Neuronal stem cell (in vitro differentiated cells): ENCODE results near the gene GPR39.

Experiments
- DNase-seq: peaks from one replicate; pipeline ENCODE4 v3.0.0-alpha.2; 2013; ENCODE audit warnings: low spot score
- H2AFZ ChIP-seq: one replicate; pipeline ENCODE4 v1.6.1; 2013; ENCODE audit warnings: mild to moderate bottlenecking, low read length, inconsistent platforms
- H2AK5ac ChIP-seq: 2 replicates; pipeline ENCODE4 v1.6.1; 2013; ENCODE audit warnings: low read depth, mild to moderate bottlenecking, inconsistent platforms, low read length, moderate library complexity, mixed read lengths
- H2BK120ac ChIP-seq: 2 replicates; pipeline ENCODE4 v1.6.1; 2013; ENCODE audit warnings: low read depth, mild to moderate bottlenecking, inconsistent platforms, low read length, moderate library complexity, mixed read lengths
- H2BK12ac ChIP-seq: one replicate; pipeline ENCODE4 v1.6.1; 2013; ENCODE audit warnings: low read length, inconsistent platforms
- H2BK15ac ChIP-seq: 2 replicates; pipeline ENCODE4 v1.6.1; 2013; ENCODE audit warnings: mild to moderate bottlenecking, low read length, inconsistent platforms, mixed read lengths
- H2BK5ac ChIP-seq: one replicate; pipeline ENCODE4 v1.6.1; 2013; ENCODE audit warnings: inconsistent platforms, mild to moderate bottlenecking, low read length, moderate library complexity
- H3K14ac ChIP-seq: one replicate; pipeline ENCODE4 v1.6.1; 2013; ENCODE audit warnings: low read length, inconsistent platforms
- H3K18ac ChIP-seq: 2 replicates; pipeline ENCODE4 v1.6.1; 2013; ENCODE audit warnings: low read length, inconsistent platforms
- H3K23ac ChIP-seq: 2 replicates; pipeline ENCODE4 v1.6.1; 2013; ENCODE audit warnings: low read depth, mild to moderate bottlenecking, mixed read lengths, low read length, inconsistent platforms; ENCODE audit not compliant: poor library complexity
- H3K27ac ChIP-seq: replicated peaks from 3 replicates; pipeline ENCODE4 v1.5.1; 2013; ENCODE audit warnings: low read length, inconsistent platforms
- H3K27me3 ChIP-seq, 3 experiments: 2 replicates each; pipeline ENCODE4 v1.6.1; 2013; ENCODE audit warnings: low read length in 3 of 3, mild to moderate bottlenecking in 2 of 3, inconsistent platforms in 1 of 3, low read depth in 1 of 3, mixed read lengths in 1 of 3, moderate library complexity in 1 of 3; ENCODE audit not compliant: control insufficient read depth in 3 of 3, insufficient read depth in 3 of 3
- H3K36me3 ChIP-seq, 2 donors: replicated peaks in 1 of 2; 2 replicates each; pipeline ENCODE4 v1.6.1; 2013; ENCODE audit warnings: low read length in 2 of 2; ENCODE audit not compliant: control insufficient read depth in 2 of 2, insufficient read depth in 2 of 2
- H3K4ac ChIP-seq: 2 replicates; pipeline ENCODE4 v1.6.1; 2013; ENCODE audit warnings: inconsistent platforms, mild to moderate bottlenecking, low read length, moderate library complexity
- H3K4me1 ChIP-seq, 2 donors: 1 replicate in 1 of 2; 2 replicates in 1 of 2; pipeline ENCODE4 v1.6.1; 2013; ENCODE audit warnings: low read length in 2 of 2, low read depth in 1 of 2; ENCODE audit not compliant: control insufficient read depth in 2 of 2, insufficient read depth in 1 of 2
- H3K4me2 ChIP-seq: one replicate; pipeline ENCODE4 v1.6.1; 2013; ENCODE audit warnings: mild to moderate bottlenecking, low read length, inconsistent platforms; ENCODE audit not compliant: insufficient read depth, poor library complexity, severe bottlenecking
- H3K4me3 ChIP-seq, 2 donors: 2 replicates each; pipeline ENCODE4 v1.5.1; 2013; ENCODE audit warnings: low read length in 2 of 2, mild to moderate bottlenecking in 2 of 2, inconsistent platforms in 1 of 2, moderate library complexity in 1 of 2
- H3K79me1 ChIP-seq: one replicate; pipeline ENCODE4 v1.6.1; 2013; ENCODE audit warnings: low read depth, mild to moderate bottlenecking, inconsistent platforms, low read length, moderate library complexity
- H3K9ac ChIP-seq: one replicate; pipeline ENCODE4 v1.6.1; 2013; ENCODE audit warnings: mild to moderate bottlenecking, low read depth, low read length, inconsistent platforms; ENCODE audit not compliant: poor library complexity
- H3K9me3 ChIP-seq, 2 donors: replicated peaks in 1 of 2; 2 replicates each; pipeline versions ENCODE3 to v1.6.1; 2013; ENCODE audit warnings: low read length in 2 of 2, mild to moderate bottlenecking in 2 of 2, inconsistent platforms in 1 of 2, low read depth in 1 of 2, mixed read lengths in 1 of 2, moderate library complexity in 1 of 2; ENCODE audit not compliant: control insufficient read depth in 2 of 2, insufficient read depth in 1 of 2
- H4K8ac ChIP-seq: one replicate; pipeline ENCODE4 v1.6.1; 2013; ENCODE audit warnings: low read depth, mild to moderate bottlenecking, inconsistent platforms, low read length, moderate library complexity
- H4K91ac ChIP-seq: one replicate; pipeline ENCODE4 v1.6.1; 2013; ENCODE audit warnings: low read length, low read depth, mild to moderate bottlenecking, inconsistent platforms; ENCODE audit not compliant: poor library complexity
- WGBS, 2 donors: extraction: QIAGEN DNeasy Blood & Tissue Kit; methylation state at CpG; one replicate each; pipeline ENCODE4 v1.1.7; 2013; ENCODE audit warnings: missing lambda C conversion rate in 2 of 2, mixed read lengths in 1 of 2; ENCODE audit not compliant: insufficient read length in 2 of 2, insufficient replicate concordance in 1 of 2; ENCODE audit errors: extremely low coverage in 2 of 2; 5-methylcytosine and 5-hydroxymethylcytosine counted together

The GPR39 gene

DNA sequence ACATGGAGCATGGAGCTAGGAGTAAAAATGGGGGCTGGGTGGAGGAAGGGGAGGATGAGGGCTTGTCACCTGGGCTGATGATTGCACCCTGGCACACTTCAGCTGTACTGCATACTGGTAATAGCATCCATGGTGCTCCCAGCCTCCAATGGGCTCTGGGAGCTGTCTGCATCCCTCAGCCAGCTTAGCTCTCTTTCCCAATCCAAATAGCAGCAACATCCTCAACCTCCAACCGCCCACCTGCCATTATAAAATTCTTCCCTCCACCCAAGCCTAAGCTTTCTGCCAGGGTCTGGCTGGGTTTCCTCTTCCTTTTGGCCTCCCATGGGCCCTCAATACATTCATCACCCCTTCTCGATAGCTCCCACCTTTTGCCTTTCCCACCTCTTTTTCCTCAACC lies 143.3 kb downstream of the GPR39 start:
- Histone ChIP-seq H2BK12ac (no peak overlapping the region), H3K9ac (no peak overlapping the region), H2AFZ (no peak overlapping the region), H2BK5ac (no peak overlapping the region), H3K18ac (no peak overlapping the region), H4K91ac (no peak overlapping the region), H3K4me1 (peaks cover 2 to 3% of the 10 kb centered on the region in 2 donors), H3K4me3 (no peak overlapping the region), H3K79me1 (no peaks in the 10 kb centered on the region), H2BK120ac (no peak overlapping the region), H4K8ac (no peak overlapping the region), H3K9me3 (no peaks in the 10 kb centered on the region), H3K27ac (no peak overlapping the region), H3K14ac (no peak overlapping the region), H3K36me3 (no peaks in the 10 kb centered on the region), H3K4me2 (no peak overlapping the region), H2AK5ac (no peak overlapping the region), H3K4ac (no peak overlapping the region), H3K27me3 (no peaks in the 10 kb centered on the region), H3K23ac (no peak overlapping the region), H2BK15ac (no peak overlapping the region)
- no CpG with 5 or more reads among the region's 2 CpGs for WGBS, 2 donors
- DNase-seq = no peak

DNA sequence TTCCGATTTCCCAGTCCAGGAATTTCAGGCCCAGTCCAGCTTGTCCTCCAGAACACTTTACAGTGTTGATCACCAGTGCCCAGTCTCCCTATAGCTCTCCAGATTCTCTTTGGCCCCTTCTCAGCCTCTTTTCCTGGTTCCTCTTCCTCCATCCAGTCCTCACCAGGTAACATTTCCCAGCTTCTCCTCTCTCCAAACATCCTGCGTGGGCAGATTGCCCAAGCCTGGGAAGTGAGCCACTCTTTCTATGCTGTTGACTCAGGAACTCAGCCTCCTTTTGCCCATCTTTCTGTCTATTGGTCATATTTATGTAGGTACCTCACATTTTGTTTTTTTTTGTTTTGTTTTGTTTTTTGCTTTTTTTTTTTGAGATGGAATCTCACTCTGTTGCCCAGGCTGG lies 144.0 kb downstream of the GPR39 start:
- no peak overlapping the region for H2BK12ac ChIP-seq
- no peak for DNase-seq
- H3K4me1 ChIP-seq = peaks cover 2 to 3% of the 10 kb centered on the region in 2 donors
- H3K23ac ChIP-seq = no peak overlapping the region
- no peaks in the 10 kb centered on the region for H3K9me3 ChIP-seq
- H3K4ac ChIP-seq = no peak overlapping the region
- H3K27ac ChIP-seq = no peak overlapping the region
- H2BK5ac ChIP-seq = no peak overlapping the region
- no peak overlapping the region for H2AK5ac ChIP-seq
- H3K27me3 ChIP-seq = no peaks in the 10 kb centered on the region
- no peaks in the 10 kb centered on the region for H3K36me3 ChIP-seq
- no peak overlapping the region for H4K8ac ChIP-seq
- no peak overlapping the region for H3K4me2 ChIP-seq
- no peak overlapping the region for H3K14ac ChIP-seq
- H2BK120ac ChIP-seq = no peak overlapping the region
- no CpG with 5 or more reads among the region's 2 CpGs for WGBS, 2 donors
- H2AFZ ChIP-seq = no peak overlapping the region
- no peaks in the 10 kb centered on the region for H3K79me1 ChIP-seq
- no peak overlapping the region for H3K18ac ChIP-seq
- no peak overlapping the region for H4K91ac ChIP-seq
- no peak overlapping the region for H2BK15ac ChIP-seq
- H3K9ac ChIP-seq = no peak overlapping the region
- no peak overlapping the region for H3K4me3 ChIP-seq

DNA sequence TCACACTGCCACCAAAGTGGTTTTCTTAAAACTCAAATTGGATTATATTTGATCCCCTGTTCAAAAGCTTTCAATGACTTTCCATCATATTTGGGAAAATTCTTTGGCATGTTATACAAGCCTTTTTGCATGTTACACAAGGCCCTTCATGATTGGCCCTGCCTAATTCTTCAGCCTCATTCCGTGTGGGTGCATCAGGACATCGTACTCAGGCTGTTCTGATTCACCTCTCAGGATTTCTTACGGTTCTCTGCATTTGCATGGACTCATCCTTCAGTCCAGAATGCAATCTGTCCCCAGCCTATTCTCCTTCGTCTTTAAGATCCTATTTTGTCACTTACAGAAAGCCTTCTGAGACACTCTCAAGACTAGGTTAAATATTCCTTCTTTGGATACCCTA lies 145.6 kb downstream of the GPR39 start:
- H3K4me2 ChIP-seq = no peak overlapping the region

DNA sequence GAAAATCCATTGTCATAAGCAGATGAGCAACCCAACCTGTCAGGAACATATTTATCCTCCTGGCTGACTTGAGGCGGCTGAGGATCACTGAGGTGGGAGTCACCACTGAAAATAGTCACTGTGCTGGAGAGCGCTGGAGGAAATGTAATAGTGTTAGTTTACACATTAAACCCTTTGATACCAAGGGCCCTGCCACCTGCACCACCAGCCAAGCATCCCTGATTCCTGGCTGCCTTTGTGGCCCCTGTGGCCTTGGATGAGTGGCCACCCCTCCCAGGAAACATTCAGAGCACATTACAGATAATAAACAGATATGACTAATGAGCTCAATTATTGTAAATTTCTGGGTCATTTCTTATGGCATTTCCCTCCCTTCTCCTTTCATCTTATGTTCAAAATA lies 147.5 kb downstream of the GPR39 start:
- no peak overlapping the region for H4K8ac ChIP-seq
- no peak overlapping the region for H2AK5ac ChIP-seq
- no peak overlapping the region for H2BK5ac ChIP-seq
- no peak overlapping the region for H2BK120ac ChIP-seq
- no peak overlapping the region for H3K4me2 ChIP-seq
- H3K9ac ChIP-seq = no peak overlapping the region
- no peaks in the 10 kb centered on the region for H3K79me1 ChIP-seq
- H3K27me3 ChIP-seq = peaks cover 0 to 6% (median 0%) of the 10 kb centered on the region in 3 experiments
- H2BK12ac ChIP-seq = no peak overlapping the region
- no peak overlapping the region for H2AFZ ChIP-seq
- H3K18ac ChIP-seq = no peak overlapping the region
- no peak for DNase-seq
- H4K91ac ChIP-seq = no peak overlapping the region
- WGBS, 2 donors = no CpG with 5 or more reads among the region's 2 CpGs
- H3K4me3 ChIP-seq = no peak overlapping the region
- H3K9me3 ChIP-seq = peaks cover 0 to 1% of the 10 kb centered on the region in 2 donors
- H3K36me3 ChIP-seq = no peaks in the 10 kb centered on the region
- no peak overlapping the region for H3K27ac ChIP-seq
- H3K14ac ChIP-seq = no peak overlapping the region
- no peak overlapping the region for H3K23ac ChIP-seq
- no peak overlapping the region for H3K4ac ChIP-seq
- no peak overlapping the region for H2BK15ac ChIP-seq
- H3K4me1 ChIP-seq = no peaks in the 10 kb centered on the region

More for the DNA sequence above, 145.6 kb downstream of the GPR39 start:
- H3K9me3 ChIP-seq = peaks cover 0 to 1% of the 10 kb centered on the region in 2 donors
- no peak for DNase-seq
- no peak overlapping the region for H3K9ac ChIP-seq
- H3K23ac ChIP-seq = no peak overlapping the region
- no peaks in the 10 kb centered on the region for H3K27me3 ChIP-seq
- no peak overlapping the region for H4K8ac ChIP-seq
- H3K4me3 ChIP-seq = no peak overlapping the region
- no peak overlapping the region for H2AK5ac ChIP-seq
- peaks cover 2 to 3% of the 10 kb centered on the region in 2 donors for H3K4me1 ChIP-seq
- no peak overlapping the region for H2BK15ac ChIP-seq
- no peak overlapping the region for H4K91ac ChIP-seq
- H3K36me3 ChIP-seq = no peaks in the 10 kb centered on the region
- H3K14ac ChIP-seq = no peak overlapping the region
- no peak overlapping the region for H3K27ac ChIP-seq
- no peak overlapping the region for H2AFZ ChIP-seq
- no peak overlapping the region for H2BK12ac ChIP-seq
- H3K18ac ChIP-seq = no peak overlapping the region
- no peak overlapping the region for H2BK5ac ChIP-seq
- no peaks in the 10 kb centered on the region for H3K79me1 ChIP-seq
- WGBS, 2 donors = no CpG with 5 or more reads among the region's 4 CpGs
- H2BK120ac ChIP-seq = no peak overlapping the region
- no peak overlapping the region for H3K4ac ChIP-seq
